ENCODE data around the gene CAPN2.

DNA sequence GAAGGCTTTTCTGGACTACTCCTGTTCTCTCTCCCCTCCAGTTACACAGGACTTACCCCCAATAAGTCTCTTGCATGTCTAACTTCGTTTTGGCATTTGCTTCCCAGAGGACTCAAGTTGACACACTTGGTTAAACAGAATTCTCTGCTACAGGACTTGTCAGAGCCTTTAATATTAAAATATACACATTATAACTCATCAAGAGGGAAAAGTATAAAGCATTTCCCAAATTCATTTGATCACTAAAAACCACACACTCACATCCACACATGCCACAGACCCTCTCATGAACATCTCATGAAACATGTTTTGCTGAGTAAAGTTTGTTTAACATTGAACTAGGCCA is 8.7 kb upstream of the CAPN2 start:
- TF ChIP-seq CTCF (IDR thresholded peaks at IDR 0.05) = no peak
- TF ChIP-seq POLR2A (IDR thresholded peaks at IDR 0.05) = no peak
